Naive thymus-derived CD4-positive, alpha-beta T cell (primary cell): Measurements from ENCODE around the gene CNKSR1. TPM values are rescaled to one million over a fixed set of nuclear protein-coding genes. Genes with fewer than 3 reads are reported as not detected.

ENCODE experiments used
- ATAC-seq: fragments of 150-1000 bp; cut with Tn5 transposase; 2 replicates; pipeline ENCODE4 v1.10.0; 2021; ENCODE audit warnings: mild to moderate bottlenecking, moderate library complexity
- CTCF ChIA-PET: fragments of 350-600 bp; sonication (Branson Sonifier 250); formaldehyde crosslinking; loops from one replicate; lab custom pipeline; 2021; ENCODE audit warnings: antibody characterized with exemption; lab: Charles Lee
- POLR2A ChIA-PET: fragments of 350-600 bp; sonication (Branson Sonifier 250); formaldehyde crosslinking; loops from one replicate; lab custom pipeline; 2021; ENCODE audit warnings: antibody characterized with exemption, inconsistent platforms; lab: Charles Lee
- DNase-seq, 9 donors: peaks; one replicate each; pipeline versions ENCODE4 v3.0.0 to v3.0.0-alpha.2; 2020 to 2022; ENCODE audit warnings: mixed read lengths in 1 of 9
- H3K27ac ChIP-seq: one replicate; pipeline ENCODE4 v1.7.0; 2013; ENCODE audit warnings: mild to moderate bottlenecking, low read depth, low read length, moderate library complexity
- H3K27me3 ChIP-seq, 2 donors: one replicate each; pipeline ENCODE4 v1.7.0; 2013; ENCODE audit warnings: low read length in 2 of 2, mild to moderate bottlenecking in 2 of 2, moderate library complexity in 2 of 2; ENCODE audit not compliant: control insufficient read depth in 2 of 2, insufficient read depth in 2 of 2
- H3K36me3 ChIP-seq, 3 experiments: 1 replicate in 2 of 3; 2 replicates in 1 of 3; pipeline ENCODE4 v1.7.0; 2013; ENCODE audit warnings: low read length in 3 of 3, mild to moderate bottlenecking in 3 of 3, moderate library complexity in 1 of 3; ENCODE audit not compliant: insufficient read depth in 3 of 3, control insufficient read depth in 2 of 3
- H3K4me1 ChIP-seq, 2 donors: one replicate each; pipeline ENCODE4 v1.7.0; 2013; ENCODE audit warnings: low read length in 2 of 2, mild to moderate bottlenecking in 2 of 2, moderate library complexity in 1 of 2; ENCODE audit not compliant: control insufficient read depth in 2 of 2, insufficient read depth in 2 of 2
- H3K4me3 ChIP-seq: 2 replicates; pipeline ENCODE4 v1.7.0; 2013; ENCODE audit warnings: mild to moderate bottlenecking, low read length
- H3K9me3 ChIP-seq, 3 experiments: 1 replicate in 2 of 3; 2 replicates in 1 of 3; pipeline ENCODE4 v1.7.0; 2013; ENCODE audit warnings: low read length in 3 of 3; ENCODE audit not compliant: control insufficient read depth in 2 of 3
- H3K27ac Mint-ChIP-seq, 9 donors: one replicate each; pipeline ENCODE4 v1.8.0; 2020 to 2022; ENCODE audit warnings: mixed read lengths in 9 of 9, mild to moderate bottlenecking in 8 of 9, moderate library complexity in 5 of 9, inconsistent platforms in 2 of 9
- H3K27me3 Mint-ChIP-seq, 5 donors: one replicate each; pipeline ENCODE4 v1.8.0; 2021 to 2022; ENCODE audit warnings: mixed read lengths in 5 of 5, mild to moderate bottlenecking in 1 of 5
- H3K36me3 Mint-ChIP-seq, 5 donors: one replicate each; pipeline ENCODE4 v1.8.0; 2020 to 2022; ENCODE audit warnings: mixed read lengths in 5 of 5, mild to moderate bottlenecking in 3 of 5, inconsistent platforms in 1 of 5
- H3K4me1 Mint-ChIP-seq, 7 donors: one replicate each; pipeline ENCODE4 v1.8.0; 2020 to 2022; ENCODE audit warnings: mixed read lengths in 7 of 7, mild to moderate bottlenecking in 3 of 7, inconsistent platforms in 1 of 7
- H3K4me3 Mint-ChIP-seq, 10 donors: one replicate each; pipeline ENCODE4 v1.8.0; 2020 to 2022; ENCODE audit warnings: mild to moderate bottlenecking in 10 of 10, mixed read lengths in 10 of 10, moderate library complexity in 6 of 10, inconsistent platforms in 2 of 10
- H3K9me3 Mint-ChIP-seq, 11 donors: one replicate each; pipeline ENCODE4 v1.8.0; 2020 to 2022; ENCODE audit warnings: mixed read lengths in 11 of 11, mild to moderate bottlenecking in 4 of 11, inconsistent platforms in 1 of 11, moderate library complexity in 1 of 11
- intact Hi-C, 2 donors: fragments of 100-400 bp; cut with micrococcal nuclease; formaldehyde crosslinking; loops; one replicate each; pipeline ENCODE4 v1.15.1; 2023
- polyA plus RNA-seq, 2 donors: library from polyadenylated mRNA; unstranded; fragments of 300-500 nt; fragmentation: Illumina TruSeq; gene quantifications; one replicate each; pipeline ENCODE4 v1.2.3, GENCODE V29; 2021
- total RNA-seq, 6 experiments: library from RNA in 5 of 6; stranded (reverse) in 5 of 6; gene quantifications; 1 replicate in 5 of 6; 2 replicates in 1 of 6; pipeline ENCODE4 v1.2.3 and lab custom pipeline; 2021 to 2026

The CNKSR1 gene
- 1 to 10 TPM; 2.4 to 7.5 (median 4.6) TPM for total RNA-seq
- 1 to 10 TPM in 1 of 2 donors, under 1 TPM in 1; 0.63 to 1.4 TPM for polyA plus RNA-seq
- total RNA-seq (lab: John Stamatoyannopoulos, UW): 3.2 reads per million, percentile 17 among the genes with 10 or more reads in this experiment

- Mint-ChIP-seq H3K4me1 (peaks cover 0 to 4% (median 0%) of the 10 kb centered on the region in 7 donors), H3K36me3 (no peaks in the 10 kb centered on the region), H3K27me3 (no peaks in the 10 kb centered on the region), H3K9me3 (no peaks in the 10 kb centered on the region), H3K27ac (peak within 1 kb of the TSS in 6 of 9 donors; percentile 13 to 69 (median 55)), H3K4me3 (peak within 1 kb of the TSS in 8 of 10 donors; percentile 21 to 73 (median 53))
- no peak for ATAC-seq
- H3K4me3 ChIP-seq: no peak within 1 kb of the TSS
- H3K4me1 ChIP-seq: no peaks in the 10 kb centered on the region
- no peak for DNase-seq
- POLR2A ChIA-PET: interaction anchor here (0.8 to 0.9 kb wide), 2 partner anchors 54 to 57 kb away, joined by 3 read pairs; no protein-coding TSS in a partner anchor
- no peaks in the 10 kb centered on the region for H3K27me3 ChIP-seq
- CTCF ChIA-PET: interaction anchor here (0.6 to 0.8 kb wide), 3 partner anchors 9 to 651 kb away, joined by 3 to 4 read pairs (median 3); no protein-coding TSS in a partner anchor
- intact Hi-C loops: no loop called here
- no peak within 1 kb of the TSS for H3K27ac ChIP-seq
- H3K9me3 ChIP-seq: no peaks in the 10 kb centered on the region
- no peaks in the 10 kb centered on the region for H3K36me3 ChIP-seq
Observed at GRCh38 chr1:26177182-26177684, at the start of gene CNKSR1. CNKSR1 (plus strand) TSS chr1:26177491; CDS start chr1:26177548, 57 bp downstream.

- no peaks in the 10 kb centered on the region for H3K36me3 ChIP-seq
- Mint-ChIP-seq H3K36me3 (peaks cover 0 to 8% (median 0%) of the 10 kb centered on the region in 5 donors), H3K27me3 (peaks cover 0 to 13% (median 0%) of the 10 kb centered on the region in 5 donors), H3K4me3 (no peak overlapping the region), H3K4me1 (peaks cover 24 to 39% (median 36%) of the 10 kb centered on the region in 7 donors), H3K27ac (no peak overlapping the region), H3K9me3 (peaks cover 0 to 2% (median 0%) of the 10 kb centered on the region in 11 donors)
- H3K4me3 ChIP-seq: no peak overlapping the region
- POLR2A ChIA-PET: interaction anchor here (0.9 to 2.7 kb wide), 4 partner anchors 9 to 18 kb away, joined by 3 to 14 read pairs (median 6); partner anchors contain the start of gene PDIK1L
- ATAC-seq (no peak), DNase-seq (no peak)
- intact Hi-C loops: loop anchor here (1.0 to 10.0 kb wide), 4 partner anchors 10 to 885 kb away; partner anchors contain the start of genes ARID1A (in 1 of the 2) and RSRP1 (in 1 of the 2)
- H3K27ac ChIP-seq: no peak overlapping the region
- H3K9me3 ChIP-seq: no peaks in the 10 kb centered on the region
- no peaks in the 10 kb centered on the region for H3K27me3 ChIP-seq
- CTCF ChIA-PET: interaction anchor here (0.8 to 5.8 kb wide), 3 partner anchors 10 to 25 kb away, joined by 3 to 59 read pairs (median 3); no protein-coding TSS in a partner anchor
- peaks cover 19 to 24% of the 10 kb centered on the region in 2 donors for H3K4me1 ChIP-seq
Observed at GRCh38 chr1:26129778-26130177, 47.5 kb upstream of the CNKSR1 start.

- CTCF ChIA-PET: interaction anchor here (0.6 to 5.8 kb wide), 3 partner anchors 14 to 499 kb away, joined by 3 to 59 read pairs (median 3); no protein-coding TSS in a partner anchor
Observed at GRCh38 chr1:26130695-26131094, 46.6 kb upstream of the CNKSR1 start.

GRCh38 chr1:26132128-26132833, 45.0 kb upstream of the CNKSR1 start:
- intact Hi-C loops: no loop called here
- H3K27ac Mint-ChIP-seq: no peak overlapping the region
- ChIA-PET CTCF (no interaction called here), POLR2A (no interaction called here)
- H3K4me1 Mint-ChIP-seq: peaks cover 9 to 21% (median 16%) of the 10 kb centered on the region in 7 donors
- Histone ChIP-seq H3K9me3 (no peaks in the 10 kb centered on the region), H3K4me1 (peaks cover 3 to 9% of the 10 kb centered on the region in 2 donors), H3K27ac (no peak overlapping the region), H3K27me3 (no peaks in the 10 kb centered on the region), H3K36me3 (no peaks in the 10 kb centered on the region), H3K4me3 (no peak overlapping the region)
- H3K9me3 Mint-ChIP-seq: peaks cover 0 to 2% (median 0%) of the 10 kb centered on the region in 11 donors
- H3K27me3 Mint-ChIP-seq: peaks cover 0 to 13% (median 0%) of the 10 kb centered on the region in 5 donors
- DNase-seq: no peak
- no peak for ATAC-seq
- H3K36me3 Mint-ChIP-seq: peaks cover 0 to 6% (median 0%) of the 10 kb centered on the region in 5 donors
- no peak overlapping the region for H3K4me3 Mint-ChIP-seq

More at GRCh38 chr1:26130695-26131094, 46.6 kb upstream of the CNKSR1 start:
- peak overlapping the region in 1 of 9 donors; percentile 19 for H3K27ac Mint-ChIP-seq
- no peak overlapping the region for H3K4me3 Mint-ChIP-seq
- intact Hi-C loops: no loop called here
- Histone ChIP-seq H3K4me1 (peaks cover 16 to 21% of the 10 kb centered on the region in 2 donors), H3K4me3 (no peak overlapping the region), H3K27me3 (no peaks in the 10 kb centered on the region), H3K36me3 (no peaks in the 10 kb centered on the region), H3K27ac (no peak overlapping the region), H3K9me3 (no peaks in the 10 kb centered on the region)
- H3K9me3 Mint-ChIP-seq: peaks cover 0 to 2% (median 0%) of the 10 kb centered on the region in 11 donors
- H3K4me1 Mint-ChIP-seq: peaks cover 22 to 31% (median 30%) of the 10 kb centered on the region in 7 donors
- peaks cover 0 to 13% (median 0%) of the 10 kb centered on the region in 5 donors for H3K27me3 Mint-ChIP-seq
- DNase-seq (no peak), ATAC-seq (no peak)
- POLR2A ChIA-PET: interaction anchor here (0.8 to 2.7 kb wide), 2 partner anchors 8 to 14 kb away, joined by 3 to 14 read pairs; no protein-coding TSS in a partner anchor
- H3K36me3 Mint-ChIP-seq: peaks cover 0 to 6% (median 0%) of the 10 kb centered on the region in 5 donors

- POLR2A ChIA-PET: no interaction called here
- peaks cover 0 to 11% (median 0%) of the 10 kb centered on the region in 5 donors for H3K27me3 Mint-ChIP-seq
Observed at GRCh38 chr1:26132834-26133167, 44.5 kb upstream of the CNKSR1 start.

GRCh38 chr1:26134466-26134865, 42.8 kb upstream of the CNKSR1 start:
- Histone ChIP-seq H3K36me3 (no peaks in the 10 kb centered on the region), H3K4me1 (peaks cover 0 to 8% of the 10 kb centered on the region in 2 donors), H3K27ac (no peak overlapping the region), H3K9me3 (no peaks in the 10 kb centered on the region), H3K4me3 (no peak overlapping the region), H3K27me3 (no peaks in the 10 kb centered on the region)
- peaks cover 6 to 15% (median 10%) of the 10 kb centered on the region in 7 donors for H3K4me1 Mint-ChIP-seq
- ChIA-PET POLR2A (no interaction called here), CTCF (no interaction called here)
- ATAC-seq (no peak), DNase-seq (no peak)
- H3K4me3 Mint-ChIP-seq: no peak overlapping the region
- H3K9me3 Mint-ChIP-seq: peaks cover 0 to 2% (median 0%) of the 10 kb centered on the region in 11 donors
- no peak overlapping the region for H3K27ac Mint-ChIP-seq
- peaks cover 0 to 4% (median 0%) of the 10 kb centered on the region in 5 donors for H3K36me3 Mint-ChIP-seq
- no peaks in the 10 kb centered on the region for H3K27me3 Mint-ChIP-seq
- intact Hi-C loops: no loop called here

More at GRCh38 chr1:26132834-26133167, 44.5 kb upstream of the CNKSR1 start:
- no peak overlapping the region for H3K27ac Mint-ChIP-seq
- DNase-seq: no peak
- Histone ChIP-seq H3K4me1 (peaks cover 0 to 4% of the 10 kb centered on the region in 2 donors), H3K4me3 (no peak overlapping the region), H3K27me3 (no peaks in the 10 kb centered on the region), H3K27ac (no peak overlapping the region), H3K9me3 (no peaks in the 10 kb centered on the region), H3K36me3 (no peaks in the 10 kb centered on the region)
- no peak for ATAC-seq
- H3K9me3 Mint-ChIP-seq: peaks cover 0 to 2% (median 0%) of the 10 kb centered on the region in 11 donors
- intact Hi-C loops: no loop called here
- peak overlapping the region in 1 of 10 donors; percentile 21 for H3K4me3 Mint-ChIP-seq
- CTCF ChIA-PET: no interaction called here
- H3K36me3 Mint-ChIP-seq: peaks cover 0 to 6% (median 0%) of the 10 kb centered on the region in 5 donors
- H3K4me1 Mint-ChIP-seq: peaks cover 4 to 16% (median 11%) of the 10 kb centered on the region in 7 donors
